ENCODE data around the gene RCAN2.
"Not testable (repeated sequence)": the region's sequence is repeated elsewhere in the genome, so short reads cannot be mapped to it uniquely, and the experiment has no call there.

DNA sequence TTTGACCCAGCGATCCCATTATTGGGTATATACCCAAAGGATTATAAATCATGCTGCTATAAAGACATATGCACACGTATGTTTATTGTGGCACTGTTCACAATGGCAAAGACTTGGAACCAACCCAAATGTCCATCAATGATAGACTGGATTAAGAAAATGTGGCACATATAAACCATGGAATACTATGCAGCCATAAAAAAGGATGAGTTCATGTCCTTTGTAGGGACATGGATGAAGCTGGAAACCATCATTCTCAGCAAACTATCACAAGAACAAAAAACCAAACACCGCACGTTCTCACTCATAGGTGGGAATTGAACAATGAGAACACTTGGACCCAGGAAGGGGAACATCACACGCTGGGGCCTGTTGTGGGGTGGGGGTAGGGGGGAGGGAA is 103.5 kb downstream of the RCAN2 start:
- TF ChIP-seq OSR1 (CRISPR knock-in tag; IDR thresholded peaks at IDR 0.05); TOX (CRISPR knock-in tag; IDR thresholded peaks at IDR 0.05; ENCODE audit: borderline replicate concordance); ZNF565 (CRISPR knock-in tag; conservative IDR thresholded peaks at IDR 0.05; ENCODE audit: low read depth); BACH2 (CRISPR knock-in tag; IDR thresholded peaks at IDR 0.05; ENCODE audit: borderline replicate concordance); ZNF8 (CRISPR knock-in tag; IDR thresholded peaks at IDR 0.05); RARB (CRISPR knock-in tag; IDR thresholded peaks at IDR 0.05); SNAI2 (CRISPR knock-in tag; IDR thresholded peaks at IDR 0.05); ZFP30 (CRISPR knock-in tag; IDR thresholded peaks at IDR 0.05); TCF4 (CRISPR knock-in tag; IDR thresholded peaks at IDR 0.05; ENCODE audit: borderline replicate concordance); ARNTL (CRISPR knock-in tag; IDR thresholded peaks at IDR 0.05; ENCODE audit: borderline replicate concordance, low read depth); ESRRG (CRISPR knock-in tag; IDR thresholded peaks at IDR 0.05): not testable (repeated sequence)
- TF ChIP-seq, protein P1, sequence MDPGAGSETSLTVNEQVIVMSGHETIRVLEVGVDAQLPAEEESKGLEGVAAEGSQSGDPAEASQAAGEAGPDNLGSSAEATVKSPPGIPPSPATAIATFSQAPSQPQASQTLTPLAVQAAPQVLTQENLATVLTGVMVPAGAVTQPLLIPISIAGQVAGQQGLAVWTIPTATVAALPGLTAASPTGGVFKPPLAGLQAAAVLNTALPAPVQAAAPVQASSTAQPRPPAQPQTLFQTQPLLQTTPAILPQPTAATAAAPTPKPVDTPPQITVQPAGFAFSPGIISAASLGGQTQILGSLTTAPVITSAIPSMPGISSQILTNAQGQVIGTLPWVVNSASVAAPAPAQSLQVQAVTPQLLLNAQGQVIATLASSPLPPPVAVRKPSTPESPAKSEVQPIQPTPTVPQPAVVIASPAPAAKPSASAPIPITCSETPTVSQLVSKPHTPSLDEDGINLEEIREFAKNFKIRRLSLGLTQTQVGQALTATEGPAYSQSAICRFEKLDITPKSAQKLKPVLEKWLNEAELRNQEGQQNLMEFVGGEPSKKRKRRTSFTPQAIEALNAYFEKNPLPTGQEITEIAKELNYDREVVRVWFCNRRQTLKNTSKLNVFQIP (CRISPR knock-in tag; IDR thresholded peaks at IDR 0.05; ENCODE audit: borderline replicate concordance, low read depth) = not testable (repeated sequence)
- TF ChIP-seq, protein P2, sequence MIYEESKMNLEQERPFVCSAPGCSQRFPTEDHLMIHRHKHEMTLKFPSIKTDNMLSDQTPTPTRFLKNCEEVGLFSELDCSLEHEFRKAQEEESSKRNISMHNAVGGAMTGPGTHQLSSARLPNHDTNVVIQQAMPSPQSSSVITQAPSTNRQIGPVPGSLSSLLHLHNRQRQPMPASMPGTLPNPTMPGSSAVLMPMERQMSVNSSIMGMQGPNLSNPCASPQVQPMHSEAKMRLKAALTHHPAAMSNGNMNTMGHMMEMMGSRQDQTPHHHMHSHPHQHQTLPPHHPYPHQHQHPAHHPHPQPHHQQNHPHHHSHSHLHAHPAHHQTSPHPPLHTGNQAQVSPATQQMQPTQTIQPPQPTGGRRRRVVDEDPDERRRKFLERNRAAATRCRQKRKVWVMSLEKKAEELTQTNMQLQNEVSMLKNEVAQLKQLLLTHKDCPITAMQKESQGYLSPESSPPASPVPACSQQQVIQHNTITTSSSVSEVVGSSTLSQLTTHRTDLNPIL (CRISPR knock-in tag; IDR thresholded peaks at IDR 0.05; ENCODE audit: low read depth) = not testable (repeated sequence)
- TF ChIP-seq, protein P3, sequence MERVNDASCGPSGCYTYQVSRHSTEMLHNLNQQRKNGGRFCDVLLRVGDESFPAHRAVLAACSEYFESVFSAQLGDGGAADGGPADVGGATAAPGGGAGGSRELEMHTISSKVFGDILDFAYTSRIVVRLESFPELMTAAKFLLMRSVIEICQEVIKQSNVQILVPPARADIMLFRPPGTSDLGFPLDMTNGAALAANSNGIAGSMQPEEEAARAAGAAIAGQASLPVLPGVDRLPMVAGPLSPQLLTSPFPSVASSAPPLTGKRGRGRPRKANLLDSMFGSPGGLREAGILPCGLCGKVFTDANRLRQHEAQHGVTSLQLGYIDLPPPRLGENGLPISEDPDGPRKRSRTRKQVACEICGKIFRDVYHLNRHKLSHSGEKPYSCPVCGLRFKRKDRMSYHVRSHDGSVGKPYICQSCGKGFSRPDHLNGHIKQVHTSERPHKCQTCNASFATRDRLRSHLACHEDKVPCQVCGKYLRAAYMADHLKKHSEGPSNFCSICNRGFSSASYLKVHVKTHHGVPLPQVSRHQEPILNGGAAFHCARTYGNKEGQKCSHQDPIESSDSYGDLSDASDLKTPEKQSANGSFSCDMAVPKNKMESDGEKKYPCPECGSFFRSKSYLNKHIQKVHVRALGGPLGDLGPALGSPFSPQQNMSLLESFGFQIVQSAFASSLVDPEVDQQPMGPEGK (CRISPR knock-in tag; IDR thresholded peaks at IDR 0.05; ENCODE audit: borderline replicate concordance) = not testable (repeated sequence)

All from SK-N-SH treated with all-trans-retinoic acid at 6 μM for 48 hours (cell line).